Ectodermal cell (in vitro differentiated cells): ENCODE results near the gene TIAM1.

Source experiments
- H3K27ac ChIP-seq: 2 replicates; pipeline ENCODE4 v1.7.0; 2013; ENCODE audit warnings: mild to moderate bottlenecking, low read depth, low read length; ENCODE audit not compliant: insufficient read depth, poor library complexity, severe bottlenecking
- H3K27me3 ChIP-seq: 2 replicates; pipeline ENCODE4 v1.7.0; 2013; ENCODE audit warnings: mild to moderate bottlenecking, low read length; ENCODE audit not compliant: insufficient read depth, control insufficient read depth, poor library complexity, severe bottlenecking
- H3K36me3 ChIP-seq: one replicate; pipeline ENCODE4 v1.7.0; 2013; ENCODE audit warnings: low read length; ENCODE audit not compliant: control insufficient read depth, insufficient read depth
- H3K4me1 ChIP-seq: one replicate; pipeline ENCODE4 v1.7.0; 2013; ENCODE audit warnings: low read length; ENCODE audit not compliant: control insufficient read depth, insufficient read depth
- H3K4me3 ChIP-seq: 2 replicates; pipeline ENCODE4 v1.7.0; 2013; ENCODE audit warnings: low read depth, low read length, control low read depth; ENCODE audit not compliant: insufficient read depth
- H3K9me3 ChIP-seq: 2 replicates; pipeline ENCODE4 v1.7.0; 2013; ENCODE audit warnings: mild to moderate bottlenecking, low read length, moderate library complexity; ENCODE audit not compliant: control insufficient read depth
- WGBS, 2 experiments: methylation state at CpG; one replicate each; pipeline ENCODE4 v1.1.7; 2013; ENCODE audit warnings: missing lambda C conversion rate in 2 of 2; 5-methylcytosine and 5-hydroxymethylcytosine counted together

The TIAM1 gene

GRCh38 chr21:31334648-31335121 lies 9.4 kb downstream of the TIAM1 start:
- H3K9me3 ChIP-seq: peaks cover 7% of the 10 kb centered on the region
- peaks cover 17% of the 10 kb centered on the region for H3K36me3 ChIP-seq
- H3K27me3 ChIP-seq: no peaks in the 10 kb centered on the region
- no peak overlapping the region for H3K4me3 ChIP-seq
- H3K4me1 ChIP-seq: peaks cover 9% of the 10 kb centered on the region
- no peak overlapping the region for H3K27ac ChIP-seq
- WGBS, 2 experiments: 93 to 94% methylated on average over 10 of the region's 10 CpGs

DNA sequence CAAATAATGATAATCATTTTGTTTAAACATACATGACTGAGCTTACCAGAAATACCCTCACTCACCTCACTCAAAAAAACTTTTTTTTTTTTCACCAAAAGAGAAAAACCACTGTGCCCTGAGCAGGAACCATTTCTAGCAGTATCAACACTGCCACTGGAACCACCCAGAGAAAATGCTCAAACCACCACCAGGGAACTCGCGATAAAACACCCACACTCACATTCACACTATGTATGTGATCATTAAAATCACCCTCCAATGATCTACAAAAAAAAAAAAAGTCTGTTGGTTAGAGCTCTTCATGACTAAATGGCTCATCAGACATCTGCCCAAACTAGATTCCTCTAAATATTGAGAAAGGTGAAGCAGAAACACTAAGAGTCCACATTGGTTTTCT lies 11.5 kb downstream of the TIAM1 start:
- 88 to 92% methylated on average over 2 of the region's 2 CpGs for WGBS, 2 experiments
- Histone ChIP-seq H3K27ac (no peak overlapping the region), H3K4me3 (no peak overlapping the region), H3K4me1 (no peaks in the 10 kb centered on the region), H3K9me3 (peaks cover 7% of the 10 kb centered on the region), H3K36me3 (peaks cover 19% of the 10 kb centered on the region), H3K27me3 (no peaks in the 10 kb centered on the region)

DNA sequence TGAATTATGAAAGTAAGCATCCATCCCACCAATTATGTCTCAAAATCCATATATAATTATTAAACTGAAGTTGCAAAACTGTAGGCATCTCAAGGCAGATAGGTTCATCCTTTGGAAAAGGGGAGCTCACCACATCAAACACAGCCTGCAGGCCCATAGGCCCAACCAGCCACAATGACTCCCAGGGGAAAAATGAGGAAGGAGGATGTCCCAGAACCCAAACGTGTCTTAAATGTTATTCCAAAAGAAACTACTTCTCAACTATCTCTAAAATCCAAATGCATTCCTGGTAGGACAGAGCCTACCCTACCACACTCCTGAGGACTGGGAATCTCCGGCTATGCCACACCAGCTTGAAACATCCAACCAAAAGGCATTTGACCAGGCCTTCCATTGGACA lies 12.8 kb downstream of the TIAM1 start:
- no peak overlapping the region for H3K4me3 ChIP-seq
- no peak overlapping the region for H3K27ac ChIP-seq
- no peaks in the 10 kb centered on the region for H3K27me3 ChIP-seq
- H3K4me1 ChIP-seq: no peaks in the 10 kb centered on the region
- H3K36me3 ChIP-seq: peaks cover 19% of the 10 kb centered on the region
- H3K9me3 ChIP-seq: peaks cover 7% of the 10 kb centered on the region
- WGBS, 2 experiments: 96% methylated on average over 2 of the region's 2 CpGs

GRCh38 chr21:31330144-31330483 lies 13.9 kb downstream of the TIAM1 start:
- Histone ChIP-seq H3K27me3 (no peaks in the 10 kb centered on the region), H3K27ac (no peak overlapping the region), H3K4me3 (no peak overlapping the region), H3K9me3 (peaks cover 7% of the 10 kb centered on the region), H3K36me3 (peaks cover 19% of the 10 kb centered on the region), H3K4me1 (no peaks in the 10 kb centered on the region)
- 96 to 100% methylated on average over 1 to 2 of the region's 2 CpGs for WGBS, 2 experiments

GRCh38 chr21:31329456-31330143 lies 14.5 kb downstream of the TIAM1 start:
- Histone ChIP-seq H3K4me1 (no peaks in the 10 kb centered on the region), H3K4me3 (no peak overlapping the region), H3K27me3 (no peaks in the 10 kb centered on the region), H3K36me3 (peaks cover 19% of the 10 kb centered on the region), H3K9me3 (peaks cover 7% of the 10 kb centered on the region), H3K27ac (no peak overlapping the region)
- WGBS, 2 experiments: 95 to 96% methylated on average over 9 of the region's 9 CpGs

GRCh38 chr21:31326522-31327242 lies 17.4 kb downstream of the TIAM1 start:
- no peaks in the 10 kb centered on the region for H3K27me3 ChIP-seq
- 92 to 93% methylated on average over 14 of the region's 14 CpGs for WGBS, 2 experiments
- H3K4me1 ChIP-seq: no peaks in the 10 kb centered on the region
- no peak overlapping the region for H3K4me3 ChIP-seq
- peaks cover 19% of the 10 kb centered on the region for H3K36me3 ChIP-seq
- no peak overlapping the region for H3K27ac ChIP-seq
- peaks cover 7% of the 10 kb centered on the region for H3K9me3 ChIP-seq

DNA sequence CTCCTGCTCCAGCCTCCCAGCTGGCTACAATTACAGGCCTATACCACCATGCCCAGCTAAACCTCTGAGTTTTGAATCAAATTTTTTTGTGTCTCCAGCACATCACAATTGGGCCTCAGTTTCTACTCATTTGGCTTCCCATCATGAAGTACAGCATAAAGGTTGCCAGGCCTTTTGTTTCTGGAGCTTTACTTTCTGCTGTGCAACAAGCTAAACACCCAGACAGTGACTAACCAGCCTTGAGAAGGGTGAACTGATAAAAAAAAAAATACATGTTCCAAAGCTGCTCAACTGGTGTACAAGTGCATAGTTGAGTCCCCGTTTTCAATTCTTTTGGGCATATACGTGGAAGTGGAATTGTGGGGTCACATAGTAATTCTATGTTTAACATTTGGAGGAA lies 25.1 kb downstream of the TIAM1 start:
- Histone ChIP-seq H3K4me3 (no peak overlapping the region), H3K4me1 (no peaks in the 10 kb centered on the region), H3K9me3 (no peaks in the 10 kb centered on the region), H3K36me3 (no peaks in the 10 kb centered on the region), H3K27me3 (no peaks in the 10 kb centered on the region), H3K27ac (no peak overlapping the region)
- WGBS, 2 experiments: 96 to 97% methylated on average over 2 of the region's 2 CpGs

DNA sequence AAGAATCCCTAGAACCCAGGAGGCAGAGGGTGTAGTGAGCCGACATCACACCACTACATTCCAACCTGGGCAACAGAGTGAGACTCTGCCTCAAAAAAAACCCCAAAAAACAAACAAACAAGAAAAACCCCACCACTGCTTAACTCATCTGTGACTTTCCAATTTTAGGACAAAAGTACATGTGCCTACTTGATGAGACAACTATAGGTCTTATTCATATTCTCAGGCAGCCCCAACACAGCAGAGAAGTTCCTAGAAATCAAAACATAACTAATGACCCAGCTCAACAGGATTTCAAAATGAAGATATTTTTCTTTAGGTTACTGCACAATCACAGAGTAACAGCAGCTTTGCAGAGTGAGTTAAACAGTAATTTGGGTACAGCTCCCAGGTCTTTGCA lies 26.4 kb downstream of the TIAM1 start:
- Histone ChIP-seq H3K27me3 (no peaks in the 10 kb centered on the region), H3K9me3 (no peaks in the 10 kb centered on the region), H3K36me3 (no peaks in the 10 kb centered on the region), H3K27ac (no peak overlapping the region), H3K4me1 (no peaks in the 10 kb centered on the region), H3K4me3 (no peak overlapping the region)
- WGBS, 2 experiments: 89 to 93% methylated on average over 1 of the region's 1 CpG

- no peaks in the 10 kb centered on the region for H3K9me3 ChIP-seq
- WGBS, 2 experiments: 90% methylated on average over 9 of the region's 9 CpGs
- H3K4me3 ChIP-seq: no peak overlapping the region
- no peaks in the 10 kb centered on the region for H3K27me3 ChIP-seq
- H3K27ac ChIP-seq: no peak overlapping the region
- no peaks in the 10 kb centered on the region for H3K4me1 ChIP-seq
- no peaks in the 10 kb centered on the region for H3K36me3 ChIP-seq
Measured at GRCh38 chr21:31316488-31317169, 27.4 kb downstream of the TIAM1 start.

- H3K27me3 ChIP-seq: no peaks in the 10 kb centered on the region
- no peak overlapping the region for H3K27ac ChIP-seq
- no peaks in the 10 kb centered on the region for H3K4me1 ChIP-seq
- no peaks in the 10 kb centered on the region for H3K36me3 ChIP-seq
- no peak overlapping the region for H3K4me3 ChIP-seq
- H3K9me3 ChIP-seq: no peaks in the 10 kb centered on the region
- WGBS, 2 experiments: 94 to 100% methylated on average over 3 of the region's 3 CpGs
Measured at GRCh38 chr21:31316072-31316471, 28.0 kb downstream of the TIAM1 start.
